Muscle of back (tissue), 11 donors: ENCODE data around the gene DHX30. TPM values are rescaled to one million over a fixed set of nuclear protein-coding genes. Genes with fewer than 3 reads are reported as not detected.
"Not testable (repeated sequence)": the region's sequence is repeated elsewhere in the genome, so short reads cannot be mapped to it uniquely, and the experiment has no call there.

Experiments
- DNase-seq, 3 donors: peaks; one replicate each; pipeline versions ENCODE4 v3.0.0 to v3.0.0-alpha.2; 2013
- polyA plus RNA-seq, 10 donors: library from polyadenylated mRNA; unstranded; fragments of 120-200 nt; gene quantifications; one replicate each; pipeline ENCODE4 v1.2.1, GENCODE V29; 2013; ENCODE audit not compliant: insufficient read length in 10 of 10

Gene DHX30
- polyA plus RNA-seq, 10 donors: 32.6 to 43.7 (median 38.0) TPM

DNA sequence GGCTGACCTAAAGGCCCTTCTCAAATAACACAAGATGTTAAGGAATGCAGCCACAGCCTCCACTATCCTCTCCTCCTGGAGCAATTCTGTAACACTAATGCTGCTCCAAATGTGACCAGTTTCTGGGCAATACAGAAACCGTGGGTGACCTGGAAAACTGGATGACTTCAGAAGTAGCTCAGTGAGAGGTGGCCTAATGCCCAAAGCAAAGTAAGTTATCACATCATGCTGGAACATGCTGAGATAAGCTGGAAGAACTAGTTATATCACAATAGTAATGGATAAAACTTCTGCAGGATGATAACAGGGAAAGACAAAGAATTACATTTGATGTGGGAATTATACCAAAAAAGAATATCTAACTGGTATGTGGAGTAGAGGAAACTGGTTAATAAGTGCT is 72.0 kb downstream of the DHX30 start:
- no peak for DNase-seq

DNA sequence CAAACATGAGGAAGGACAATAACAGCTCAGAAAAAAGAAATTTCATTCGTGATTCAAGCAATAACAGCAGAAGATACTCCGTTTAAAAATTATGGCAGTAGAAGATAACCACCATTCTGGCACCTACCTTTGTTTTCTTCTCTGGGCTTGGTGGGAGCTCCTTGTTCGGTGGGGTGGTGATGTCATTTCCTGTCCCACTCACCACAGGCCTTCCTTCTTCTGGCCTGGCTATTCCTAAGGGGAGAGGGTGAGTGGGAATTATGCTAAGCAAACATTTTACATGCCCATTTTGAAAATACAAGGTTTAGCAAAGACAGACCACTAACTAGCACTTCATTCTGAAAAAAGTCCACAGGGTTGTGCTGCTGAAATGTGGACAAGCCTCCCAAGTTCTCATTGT is 74.4 kb downstream of the DHX30 start:
- no peak for DNase-seq

DNA sequence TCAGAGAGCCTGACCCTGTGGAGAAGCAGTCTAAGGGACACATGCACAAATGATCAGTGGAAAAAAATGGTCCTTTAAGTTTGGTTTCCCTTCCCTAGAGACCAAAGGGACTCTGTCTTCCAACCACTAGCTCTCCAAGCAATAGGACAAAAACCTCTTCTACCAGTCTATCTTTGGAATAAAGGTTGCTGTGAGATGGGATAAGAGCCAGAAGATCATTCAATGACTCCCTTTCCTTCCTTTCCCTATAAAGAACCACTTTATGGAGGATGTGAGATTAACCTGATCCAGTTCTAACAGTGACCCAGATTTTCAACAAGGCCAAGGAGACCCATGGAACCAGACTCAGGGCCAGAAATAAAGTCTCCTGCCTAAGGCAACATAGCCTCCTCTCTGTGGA is 74.8 kb downstream of the DHX30 start:
- no peak for DNase-seq

DNA sequence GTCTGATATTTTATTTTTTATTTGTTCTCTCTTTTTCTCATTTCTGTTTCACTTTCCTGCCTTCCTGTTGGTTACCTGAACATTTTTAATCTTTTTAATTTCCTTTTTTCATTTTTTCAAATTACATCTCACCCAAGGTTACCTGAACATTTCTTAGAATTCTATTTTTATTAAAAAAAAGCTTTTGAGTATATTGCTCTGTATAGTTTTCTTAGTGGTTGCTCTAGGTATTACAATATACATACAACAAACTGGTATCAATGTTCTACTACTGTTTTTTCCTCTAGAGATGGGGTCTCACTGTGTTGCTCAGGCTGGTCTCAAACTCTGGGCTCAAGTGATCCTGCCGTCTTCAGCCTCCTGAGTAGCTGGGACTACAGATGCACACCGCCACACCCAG is 79.4 kb downstream of the DHX30 start:
- DNase-seq: no peak

- DNase-seq: no peak
These were observed 81.7 kb downstream of the DHX30 start for GRCh38 chr3:47884603-47885002.

DNA sequence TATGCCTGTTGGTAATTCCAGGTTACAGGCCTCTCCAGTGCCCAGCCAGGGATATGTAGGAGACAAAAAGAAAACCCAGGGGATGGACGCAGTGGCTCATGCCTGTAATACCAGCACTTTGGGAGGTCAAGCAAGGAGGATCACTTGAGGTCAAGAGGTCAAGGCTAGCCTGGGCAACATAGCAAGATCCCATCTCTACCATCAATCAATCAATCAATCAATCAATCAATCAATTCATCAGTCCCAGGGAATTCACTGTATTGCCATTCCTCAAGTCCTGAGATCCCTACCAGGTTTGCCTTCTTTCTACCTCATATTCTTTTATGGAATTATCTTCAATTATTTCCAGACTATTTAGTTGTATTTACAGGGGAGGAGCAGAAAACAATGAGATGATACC is 82.2 kb downstream of the DHX30 start:
- no peak for DNase-seq

GRCh38 chr3:47887991-47888390 is 85.1 kb downstream of the DHX30 start:
- DNase-seq: not testable (repeated sequence)

- no peak for DNase-seq
These were observed 86.2 kb downstream of the DHX30 start for GRCh38 chr3:47888986-47889757.

GRCh38 chr3:47890126-47890827 is 87.3 kb downstream of the DHX30 start:
- peak in 1 of 3 donors; percentile 21 for DNase-seq

DNA sequence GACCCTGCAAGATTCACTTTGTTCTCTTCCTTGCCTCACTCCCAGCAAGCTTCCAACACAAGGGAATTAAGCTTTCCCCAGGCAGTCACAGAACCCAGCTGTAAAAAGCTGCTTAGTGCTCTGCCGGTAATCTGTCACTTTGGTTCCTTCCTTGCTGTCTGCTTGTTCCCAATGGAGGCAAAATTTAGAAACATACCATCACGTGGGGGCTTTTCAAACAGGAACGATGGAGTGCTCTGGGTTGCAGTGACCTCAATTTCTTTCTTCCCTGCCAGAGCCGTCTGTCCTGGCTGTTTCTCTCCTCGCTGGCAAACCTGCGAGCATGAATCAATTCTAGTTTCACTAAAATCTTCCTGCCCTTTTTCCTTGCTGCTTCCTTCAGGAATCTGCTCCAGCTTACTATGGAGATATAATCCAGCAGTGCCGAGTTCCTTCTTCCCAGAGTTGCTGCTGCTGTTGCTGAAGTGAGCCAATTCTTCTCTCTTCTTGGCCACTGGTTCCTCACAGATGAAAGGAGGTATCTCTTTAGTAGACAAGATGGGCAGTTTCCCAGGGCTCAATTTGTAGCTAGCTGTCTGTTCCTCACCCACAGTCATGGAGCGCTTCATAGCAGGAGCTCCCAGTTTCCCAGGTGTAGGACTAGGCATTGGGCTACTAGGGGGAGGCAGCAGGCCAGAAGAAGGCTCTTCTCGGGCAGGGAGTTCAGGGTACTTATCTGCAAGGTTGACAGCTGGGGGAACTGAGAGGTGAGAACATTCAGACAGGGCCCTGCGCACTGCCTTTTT is 88.1 kb downstream of the DHX30 start:
- peak; percentile 17 to 74 (median 52) for DNase-seq

GRCh38 chr3:47891613-47892005 is 88.7 kb downstream of the DHX30 start:
- no peak for DNase-seq

DNA sequence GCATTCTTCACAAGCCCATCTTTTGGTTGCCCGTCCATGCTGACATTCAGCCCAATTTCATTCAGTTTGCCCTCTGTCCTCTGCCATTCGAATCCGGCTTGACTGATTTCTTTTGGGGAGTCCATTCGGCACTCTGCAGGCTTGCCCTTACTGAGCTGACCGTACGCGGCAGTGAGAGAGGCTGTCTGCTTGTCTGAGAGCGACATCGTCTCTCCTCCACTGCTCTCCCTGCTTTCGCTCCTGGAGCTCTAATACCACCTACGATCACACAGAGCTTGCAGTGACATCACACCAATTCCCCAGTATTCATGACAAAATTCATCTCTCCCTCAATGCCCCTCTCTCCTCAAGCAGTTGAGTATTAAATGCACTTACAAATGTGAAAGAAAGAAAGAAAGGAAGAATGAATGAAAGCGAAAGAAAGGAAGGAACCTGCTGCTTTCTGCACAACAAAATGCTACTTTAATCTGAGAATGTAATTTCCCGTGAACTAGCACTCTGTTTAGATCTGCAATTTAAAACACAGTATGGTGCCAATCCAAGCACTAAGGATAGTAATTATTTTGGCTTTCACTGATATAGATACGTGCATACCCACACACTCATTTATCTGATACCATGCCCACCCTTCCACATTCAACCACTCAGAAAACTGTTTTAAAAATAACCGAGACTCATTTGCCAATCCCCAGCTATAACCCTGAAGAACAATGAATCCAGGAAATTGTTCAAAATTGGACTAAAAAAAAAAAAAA is 89.5 kb downstream of the DHX30 start:
- no peak for DNase-seq

GRCh38 chr3:47895241-47895640 is 92.3 kb downstream of the DHX30 start:
- no peak for DNase-seq

DNA sequence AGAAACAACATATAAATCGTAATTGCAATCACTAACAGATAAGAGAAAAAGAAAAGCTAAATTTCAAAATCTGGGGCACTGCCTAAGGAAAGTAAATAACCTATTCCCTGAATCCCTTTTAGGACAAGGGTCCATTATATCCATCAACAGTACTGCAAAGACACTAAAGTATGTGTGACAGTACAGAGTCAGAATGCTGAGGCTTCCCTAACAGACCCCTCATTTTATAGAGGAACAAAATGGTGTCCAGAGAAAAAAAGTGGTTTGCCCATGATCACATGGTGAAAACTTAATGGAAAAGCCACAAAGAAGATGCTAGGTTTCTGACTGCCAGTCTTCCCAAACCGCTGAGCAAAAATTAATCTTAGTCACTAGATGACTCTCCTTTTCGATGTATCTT is 93.8 kb downstream of the DHX30 start:
- DNase-seq: no peak

DNA sequence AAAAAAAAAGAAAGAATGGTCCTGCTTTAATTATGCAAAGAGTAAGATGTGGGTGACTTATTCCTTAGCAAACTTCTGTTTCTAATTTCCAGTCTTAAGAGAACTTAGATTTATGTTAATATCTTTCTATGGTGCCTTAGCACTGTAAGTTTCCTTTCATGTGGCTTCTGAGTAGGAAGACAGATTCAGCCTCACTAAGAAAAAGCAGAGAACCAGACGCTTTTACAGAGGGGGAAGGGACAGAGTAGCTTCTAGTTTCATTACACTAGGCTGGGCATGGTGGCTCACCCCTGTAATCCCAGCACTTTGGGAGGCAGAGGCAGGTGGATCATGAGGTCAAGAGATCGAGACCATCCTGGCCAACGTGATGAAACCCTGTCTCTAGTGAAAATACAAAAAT is 95.0 kb downstream of the DHX30 start:
- DNase-seq: no peak

- DNase-seq: no peak
These were observed 96.7 kb downstream of the DHX30 start for GRCh38 chr3:47899495-47900108.

Other genes starting within 250 kb of the DHX30 start
- gene CSPG5, start 224.3 kb upstream of the DHX30 start, polyA plus RNA-seq: 1 to 10 TPM in 9 of 10 donors, under 1 TPM in 1; 0.79 to 1.8 (median 1.3) TPM
- gene SMARCC1, start 21.2 kb upstream of the DHX30 start, polyA plus RNA-seq: 10 to 100 TPM; 46.5 to 78.4 (median 58.4) TPM
- gene MAP4, start 213.3 kb downstream of the DHX30 start, polyA plus RNA-seq: 100 to 1,000 TPM; 257 to 433 (median 328) TPM